NCI-H1092 treated with DMSO at 0.1 percent for 48 hours (cell line): ENCODE results near the gene TMEM185B.

Experiments used
- DNase-seq: peaks from one replicate; lab custom pipeline; 2025; lab: John Stamatoyannopoulos, UW

The TMEM185B gene

DNA sequence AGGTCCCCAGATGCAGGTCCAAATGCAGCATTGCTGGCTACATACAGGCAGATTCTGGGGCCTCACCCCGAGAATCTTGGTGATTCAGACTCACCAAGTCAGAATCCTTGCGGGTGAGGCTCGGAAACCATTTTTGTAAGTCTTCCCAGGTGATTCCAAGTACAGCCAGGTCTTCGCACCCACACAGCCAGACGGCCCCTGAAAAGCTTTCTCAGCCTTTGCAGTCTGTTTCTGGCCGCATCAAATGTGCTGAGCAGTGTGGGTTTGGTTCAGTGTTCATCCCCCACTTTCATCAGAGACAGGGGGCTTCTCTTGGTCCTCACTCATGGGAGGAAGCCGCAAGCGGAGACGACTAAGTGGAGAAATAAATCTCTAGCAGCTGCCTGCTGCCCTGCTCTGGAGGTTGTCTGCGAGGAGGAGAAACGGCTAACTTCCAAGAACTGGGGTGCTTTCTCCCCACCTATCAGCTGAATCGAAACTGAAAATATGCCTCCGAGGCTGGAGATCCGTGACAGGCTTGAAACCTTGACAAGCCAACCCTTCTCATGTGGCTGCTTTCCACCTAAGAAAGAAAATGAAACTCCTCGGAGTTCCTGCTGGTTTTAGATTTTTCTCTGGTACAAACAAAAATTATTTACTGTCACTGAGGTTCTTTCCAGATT, 8.9 kb upstream of the TMEM185B start:
- no peak for DNase-seq

DNA sequence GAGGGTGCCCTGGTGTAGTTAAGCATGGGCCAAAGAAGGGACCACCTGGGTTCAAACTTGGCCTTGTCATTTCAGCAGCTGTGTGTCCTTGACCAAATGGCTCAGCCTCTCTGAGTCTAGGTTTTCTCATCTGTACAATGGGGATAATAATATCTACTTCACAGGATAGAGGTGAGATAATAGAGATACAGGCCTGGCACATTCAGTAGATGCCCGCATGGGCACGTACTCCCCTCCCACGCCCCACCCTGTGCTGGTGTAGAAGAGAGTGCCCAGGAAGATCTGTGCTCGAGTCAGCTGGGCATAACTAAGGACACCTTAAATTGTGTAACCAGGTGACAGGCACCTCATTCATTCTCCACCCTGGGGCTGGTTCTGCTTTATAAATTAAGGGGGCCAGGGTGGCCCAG, 8.4 kb upstream of the TMEM185B start:
- DNase-seq: no peak

DNA sequence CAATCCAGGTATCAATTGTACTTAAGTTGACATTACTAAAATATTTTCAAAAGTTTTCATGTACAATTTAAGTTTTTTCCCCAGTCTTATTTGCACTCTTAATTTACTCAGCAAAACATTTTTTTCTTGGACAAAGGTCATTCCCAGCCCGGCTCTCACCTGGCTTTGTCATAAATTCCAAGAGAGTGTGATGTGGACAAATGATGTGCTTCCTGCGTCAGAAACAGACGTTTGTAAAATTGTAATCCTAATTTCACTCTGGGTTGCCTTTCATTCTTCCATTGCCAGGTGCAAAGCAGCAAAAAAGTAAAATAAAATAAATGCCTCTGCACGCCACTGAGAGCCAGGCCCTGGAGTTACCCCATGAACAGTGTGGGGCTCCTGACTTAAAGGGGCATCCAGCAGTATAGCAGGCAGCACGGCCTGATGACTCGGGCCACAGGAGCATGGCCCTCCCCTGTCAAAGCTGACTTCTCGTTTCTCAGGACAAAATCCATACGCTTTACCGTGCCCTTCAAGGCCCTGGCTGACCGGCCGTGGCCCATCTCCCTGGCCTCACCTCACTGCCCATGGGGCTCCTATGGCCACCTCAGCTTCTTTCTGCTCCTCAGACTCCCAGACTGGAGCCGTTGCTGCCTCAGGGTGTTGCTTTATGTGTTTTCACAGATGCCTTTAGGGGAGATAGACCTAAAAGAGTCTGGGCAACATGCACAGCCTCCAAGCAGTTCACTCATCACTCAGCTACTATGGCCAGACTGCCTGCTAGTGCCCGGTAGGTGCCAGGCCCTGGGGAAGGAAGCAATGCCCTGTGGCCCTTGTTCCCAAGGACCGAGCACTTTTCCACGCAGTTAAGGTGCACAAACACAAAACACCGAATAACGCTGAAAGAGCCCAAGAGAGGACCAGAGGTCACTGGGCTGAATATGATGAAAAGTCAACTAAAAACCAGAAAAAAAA, 7.6 kb upstream of the TMEM185B start:
- no peak for DNase-seq

DNA sequence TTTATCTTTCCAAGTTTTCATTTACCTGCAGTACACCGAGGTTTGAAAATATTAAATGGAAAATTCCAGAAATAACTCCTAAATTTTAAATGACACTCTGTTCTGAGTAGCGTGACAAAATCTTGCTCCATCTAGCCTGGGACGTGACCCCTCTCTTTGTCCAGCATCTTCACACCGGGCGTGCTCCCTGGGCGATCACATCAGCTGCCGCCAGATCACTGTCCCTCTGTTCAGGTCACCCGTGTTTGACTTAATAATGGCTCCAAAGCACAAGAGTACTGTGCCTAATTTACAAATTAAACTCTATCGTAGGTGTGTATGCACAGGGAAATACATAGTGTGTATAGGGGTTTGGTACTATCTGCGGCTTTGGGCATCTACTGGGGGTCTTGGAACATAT, 6.1 kb upstream of the TMEM185B start:
- no peak for DNase-seq

DNA sequence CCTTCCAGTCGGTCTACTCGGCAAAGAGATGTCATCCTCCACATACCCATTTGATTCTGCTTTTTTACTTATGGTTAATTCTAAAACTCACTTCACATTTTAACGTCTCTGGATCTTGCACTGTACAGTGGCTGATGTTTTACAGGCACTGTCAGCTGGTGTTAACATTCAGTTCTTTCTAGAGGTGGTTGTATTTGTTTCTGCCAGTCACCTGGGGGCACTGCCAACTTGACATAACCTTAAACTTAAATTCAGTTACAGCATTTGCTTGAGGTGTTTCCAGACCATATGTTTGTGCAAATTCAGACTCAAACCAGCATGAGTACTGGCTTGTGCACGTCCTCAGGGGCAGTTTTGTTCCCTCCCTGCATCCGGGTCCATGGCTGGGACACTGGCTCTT, 5.3 kb upstream of the TMEM185B start:
- DNase-seq: no peak

DNA sequence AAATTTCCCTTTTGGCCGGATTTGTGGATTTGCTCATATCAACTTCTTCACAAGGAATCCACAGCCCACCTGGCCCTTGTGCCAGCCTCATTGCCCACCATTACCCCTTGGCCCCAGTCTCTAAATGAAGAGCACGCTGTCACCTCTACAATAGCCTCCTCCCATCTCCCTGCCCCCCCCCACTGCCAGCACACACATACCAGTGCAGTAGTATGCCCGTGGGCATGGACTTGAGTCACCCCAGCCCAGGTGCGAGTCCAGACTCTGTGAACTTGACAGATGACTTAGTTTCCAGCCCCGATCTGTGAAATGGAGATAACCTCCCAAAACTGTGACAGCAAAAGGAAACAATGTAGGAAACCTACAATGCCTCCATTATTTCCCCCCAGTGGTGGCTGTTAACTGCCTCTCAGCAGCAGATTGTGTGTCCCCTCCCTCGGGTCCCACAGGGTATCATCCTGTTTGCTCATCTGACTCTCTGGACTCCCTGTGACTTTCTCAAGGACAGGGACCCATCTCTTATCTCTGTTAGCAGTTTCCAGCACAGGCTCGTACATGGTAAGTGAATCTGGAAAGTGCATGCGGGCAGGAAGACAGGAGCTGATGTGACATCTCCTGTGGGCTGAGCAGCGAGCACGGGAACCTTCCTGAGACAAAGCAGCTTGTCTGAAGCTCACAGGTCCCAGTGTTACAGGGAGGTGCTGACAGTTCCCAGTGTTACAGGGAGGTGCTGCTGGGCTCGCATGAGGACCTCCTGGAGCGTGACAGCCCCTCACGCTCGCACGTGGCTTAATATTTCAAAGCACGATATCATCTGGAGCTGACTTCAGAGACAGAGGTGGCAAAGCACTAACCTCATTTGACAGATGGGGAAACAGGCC, 4.2 kb upstream of the TMEM185B start:
- DNase-seq: no peak

DNA sequence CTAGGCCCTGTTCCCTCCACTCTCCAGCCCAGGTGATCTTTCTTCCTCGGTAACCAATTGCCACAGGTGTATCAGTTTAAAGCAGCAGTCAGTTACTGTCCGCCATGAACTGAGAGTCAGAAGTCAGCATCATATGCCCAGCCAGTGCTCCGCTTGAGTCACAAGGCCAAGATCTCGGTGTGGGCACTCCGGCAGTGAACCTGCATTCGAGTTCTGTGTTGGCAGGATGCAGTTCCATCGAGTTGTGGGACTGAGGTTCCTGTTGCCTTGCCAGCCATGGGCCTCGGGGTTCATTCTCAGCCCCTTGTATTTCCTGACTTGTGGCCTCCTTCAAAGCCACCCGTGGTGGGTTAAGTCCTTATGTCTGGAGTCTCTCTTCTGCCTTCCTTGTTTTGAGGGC, 3.1 kb upstream of the TMEM185B start:
- no peak for DNase-seq

DNA sequence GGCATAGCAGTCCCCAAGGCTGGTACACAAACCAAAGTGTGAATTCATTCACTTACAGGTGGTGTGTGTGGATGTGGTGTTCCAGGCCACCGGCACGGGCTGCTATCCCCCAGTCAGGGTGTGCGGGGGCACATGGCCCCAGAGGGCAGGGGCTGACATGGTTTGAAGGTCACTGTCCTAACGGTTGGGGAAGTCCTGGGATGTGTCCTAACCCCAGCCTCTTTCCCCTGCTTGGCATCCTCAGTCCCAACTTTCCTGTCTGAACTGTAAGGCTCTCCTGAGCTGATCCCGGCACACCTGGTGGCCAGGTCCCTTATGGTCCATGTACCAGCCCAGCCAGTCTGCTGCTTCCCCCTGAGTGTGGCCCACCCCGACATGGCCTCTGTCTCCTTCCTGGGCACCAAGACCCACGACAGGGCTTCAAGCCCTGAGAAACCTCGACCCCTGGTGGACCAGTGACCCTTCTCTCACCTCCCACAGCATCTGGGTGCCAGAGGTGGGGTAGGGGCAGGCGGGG, 2.4 kb upstream of the TMEM185B start:
- DNase-seq: no peak

DNA sequence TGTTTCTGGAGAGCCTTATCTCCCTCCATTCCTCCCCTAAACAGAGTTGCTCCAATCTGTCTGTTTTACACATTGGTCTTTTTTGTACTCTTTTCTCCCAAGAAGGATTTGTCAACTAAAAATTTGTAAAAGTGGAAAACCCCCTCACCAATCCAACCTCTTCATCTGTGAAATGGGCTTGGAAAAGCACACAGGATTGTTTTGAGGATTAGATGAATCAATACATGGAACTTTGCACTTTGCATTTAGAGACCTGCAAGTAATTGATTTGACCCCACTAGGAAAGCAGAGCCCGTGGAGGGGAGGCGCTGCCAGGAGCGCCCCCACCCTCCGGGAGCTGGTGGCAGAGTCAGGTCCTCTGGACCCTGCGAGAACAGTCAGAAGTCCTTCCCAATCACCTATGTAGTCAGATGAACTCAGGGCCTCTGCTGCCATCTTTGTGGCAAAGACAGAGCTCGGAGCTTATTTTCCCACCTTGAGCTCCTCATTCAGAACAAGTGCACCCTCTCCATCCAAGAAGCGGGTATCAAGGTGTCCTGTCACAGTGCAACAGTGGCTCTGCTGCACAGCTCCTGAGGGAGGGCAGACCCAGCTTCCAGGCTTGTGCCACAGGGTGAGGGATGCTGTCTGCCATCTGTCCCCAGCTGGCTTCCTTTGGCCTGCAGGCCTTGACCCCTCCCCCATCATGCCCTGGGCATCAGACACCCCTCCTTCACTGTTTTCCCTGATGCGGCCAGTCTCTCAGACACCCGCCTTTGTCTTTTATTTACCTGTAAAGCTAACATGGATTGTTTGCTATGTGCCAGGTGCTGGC, 1.7 kb upstream of the TMEM185B start:
- no peak for DNase-seq

DNA sequence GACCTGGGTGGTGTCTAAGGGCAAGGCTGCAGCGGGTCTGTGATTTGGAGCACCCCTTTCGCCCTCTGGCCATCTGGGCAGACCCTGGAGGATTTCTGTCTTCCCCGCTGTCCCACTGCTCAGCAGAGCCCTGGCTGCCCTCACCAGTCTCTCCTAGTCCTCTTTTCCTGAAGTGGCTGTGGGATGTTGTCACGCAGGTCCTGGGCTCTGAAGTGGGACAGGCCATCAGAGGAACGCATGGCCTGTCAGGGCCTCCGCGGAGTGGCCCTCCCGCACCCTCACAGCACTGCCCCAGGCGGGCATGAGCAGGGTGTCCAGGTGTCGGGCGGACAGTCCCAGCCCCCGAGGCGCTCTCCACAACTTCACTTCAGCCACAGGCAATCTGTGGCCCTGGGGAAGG, 1.1 kb upstream of the TMEM185B start:
- DNase-seq: no peak

DNA sequence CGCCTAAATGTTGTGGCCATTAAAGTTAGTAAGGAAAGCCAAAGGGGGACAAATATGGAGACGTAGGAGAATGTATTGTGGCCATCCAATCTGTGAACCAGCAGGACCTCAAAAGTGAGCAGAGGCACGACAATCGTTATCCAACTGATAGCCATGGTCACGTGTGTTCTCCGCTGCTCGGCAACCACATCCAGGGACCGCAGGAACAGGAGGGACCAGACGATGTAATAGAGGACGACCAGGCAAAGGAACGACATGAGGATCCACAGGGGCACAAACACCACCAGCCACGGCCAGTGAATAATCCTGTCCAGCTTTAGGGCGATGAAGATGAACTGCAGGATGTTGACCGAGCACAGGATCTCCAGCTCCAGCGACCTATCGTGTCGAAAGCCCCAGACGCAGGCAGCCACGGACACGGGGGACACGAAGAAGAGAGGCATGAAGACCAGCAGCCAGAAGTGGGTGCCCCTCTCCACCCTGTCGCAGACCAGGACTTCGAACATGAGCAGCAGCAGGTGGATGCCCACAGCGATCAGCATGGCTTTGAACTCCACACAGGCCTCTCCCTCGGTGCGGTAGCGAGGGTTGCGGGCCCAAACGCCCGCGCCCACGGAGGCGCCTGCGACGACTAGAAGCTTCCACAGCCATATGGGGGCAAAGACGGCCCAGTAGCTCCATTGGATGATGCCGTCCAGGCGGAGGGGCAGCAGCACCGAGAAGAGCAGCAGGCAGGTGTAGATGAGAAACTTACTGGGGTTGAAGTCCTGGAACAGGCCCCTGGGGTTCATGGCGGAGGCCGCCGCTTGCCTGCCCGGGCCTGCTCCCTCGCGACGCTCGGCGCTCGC, 790 bp downstream of the TMEM185B start:
- no peak for DNase-seq

DNA sequence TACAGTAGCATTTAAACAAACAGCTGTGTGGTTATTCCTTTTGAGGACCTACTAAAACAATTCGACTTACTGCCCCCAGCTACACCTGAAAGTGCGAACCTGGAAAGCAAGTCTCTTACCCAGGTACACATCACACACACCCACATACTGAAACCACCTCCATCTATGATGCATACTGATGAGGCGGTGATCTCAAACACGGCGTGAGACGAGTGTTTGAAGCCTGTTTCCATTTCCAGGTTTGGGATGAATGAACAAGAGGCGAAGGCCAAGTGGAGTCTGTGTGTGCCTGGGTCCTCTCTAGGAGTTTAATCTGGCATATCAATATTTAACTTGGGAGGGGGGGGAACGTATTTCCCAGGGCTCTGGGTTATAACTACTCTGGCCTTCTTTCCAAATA, 1.6 kb downstream of the TMEM185B start:
- no peak for DNase-seq

DNA sequence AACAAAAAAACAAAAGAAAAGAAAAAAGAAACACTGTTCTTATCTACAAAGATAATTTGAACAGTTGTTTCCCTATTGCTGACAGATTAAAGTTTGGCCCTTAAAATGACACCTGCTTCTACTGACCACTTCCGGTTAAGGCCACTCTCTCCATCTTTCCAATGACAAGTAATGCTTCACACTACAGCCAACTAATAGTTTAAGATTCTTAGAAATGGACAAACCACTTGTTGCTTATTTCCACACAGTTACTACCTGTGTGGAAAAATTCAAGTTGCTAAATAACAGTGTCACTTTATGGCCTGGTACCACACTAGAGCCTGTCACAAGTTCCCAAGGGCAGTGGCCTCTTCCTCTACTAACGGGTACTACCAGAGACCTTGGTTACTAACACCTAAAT, 2.4 kb downstream of the TMEM185B start:
- no peak for DNase-seq

DNA sequence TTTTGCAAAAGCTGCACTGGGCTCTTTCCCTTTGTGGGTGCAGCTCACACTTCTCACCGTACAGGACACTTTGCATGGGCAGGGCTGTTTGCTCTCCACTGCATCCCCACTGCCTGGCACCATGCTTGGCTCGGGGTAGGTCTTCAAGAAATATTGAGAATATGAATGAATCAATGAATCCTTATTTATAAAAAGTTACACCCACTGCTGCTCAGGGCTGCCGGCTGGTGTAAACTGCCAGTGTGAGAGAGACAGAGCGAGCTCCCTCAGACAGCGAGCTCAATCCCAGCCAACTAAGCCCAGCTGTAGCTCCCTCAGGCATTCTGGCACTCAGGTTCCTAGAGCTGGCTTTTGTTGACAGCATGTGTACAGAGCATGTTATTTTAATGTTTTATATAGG, 3.4 kb downstream of the TMEM185B start:
- no peak for DNase-seq

DNA sequence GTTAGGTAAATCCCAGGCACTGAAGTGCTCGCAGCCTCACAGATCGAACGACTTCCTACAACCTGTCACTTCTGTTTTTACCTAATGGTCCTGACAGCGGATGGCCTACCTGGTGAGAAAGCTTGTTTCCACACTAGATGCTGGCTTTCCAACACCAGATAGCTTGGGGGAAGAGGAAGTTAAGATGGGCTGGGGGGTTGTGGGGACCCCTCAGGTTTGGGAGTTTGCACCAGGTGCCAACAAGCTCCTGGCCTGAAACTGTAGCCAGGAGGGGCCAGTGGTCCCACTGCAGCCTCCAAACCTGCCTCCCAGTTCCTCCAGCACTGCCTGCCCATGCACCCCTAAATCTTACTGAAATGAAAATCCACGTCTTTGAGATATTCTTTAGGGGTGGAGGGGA, 3.9 kb downstream of the TMEM185B start:
- DNase-seq: no peak

DNA sequence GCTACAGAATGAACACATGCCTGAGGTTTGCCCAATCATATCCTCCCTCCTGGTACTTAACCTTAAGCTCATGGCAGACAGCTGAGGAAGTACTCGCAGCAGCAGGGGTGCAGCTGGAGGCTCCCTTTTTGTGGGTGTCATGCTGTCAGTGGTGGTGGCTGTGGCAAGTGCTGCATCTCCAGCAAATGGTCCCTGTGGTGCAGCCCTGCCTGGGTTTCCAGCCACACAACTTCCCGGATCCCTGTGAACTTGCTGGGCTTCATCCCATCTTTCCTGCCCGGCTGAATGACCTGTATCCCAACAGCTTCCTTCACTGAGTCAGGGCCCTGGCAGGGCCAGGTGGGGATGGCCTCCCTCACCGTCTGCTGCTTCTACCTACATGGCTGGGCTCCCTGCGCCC, 5.0 kb downstream of the TMEM185B start:
- DNase-seq: no peak

DNA sequence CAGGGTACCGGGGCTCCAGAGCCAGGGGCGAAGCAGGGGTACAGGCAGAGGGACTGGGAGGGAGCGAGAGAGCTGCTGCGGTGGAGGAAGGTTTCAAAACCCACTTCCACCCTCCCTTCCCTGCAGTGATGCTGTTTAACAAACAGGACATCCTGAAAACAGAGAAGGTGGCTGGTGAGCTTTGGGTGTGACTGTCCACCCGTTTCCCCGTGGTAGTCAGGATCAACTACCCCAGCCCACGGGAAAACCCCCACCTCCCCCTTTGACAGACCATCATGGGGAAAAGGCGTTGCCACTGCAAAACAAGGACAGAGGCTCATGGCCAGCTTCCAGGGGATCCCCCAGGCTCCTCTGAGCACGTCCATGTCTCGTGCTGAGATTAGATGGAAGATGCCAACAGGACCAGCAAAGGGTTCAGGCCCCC, 12.9 kb downstream of the TMEM185B start:
- DNase-seq: no peak

DNA sequence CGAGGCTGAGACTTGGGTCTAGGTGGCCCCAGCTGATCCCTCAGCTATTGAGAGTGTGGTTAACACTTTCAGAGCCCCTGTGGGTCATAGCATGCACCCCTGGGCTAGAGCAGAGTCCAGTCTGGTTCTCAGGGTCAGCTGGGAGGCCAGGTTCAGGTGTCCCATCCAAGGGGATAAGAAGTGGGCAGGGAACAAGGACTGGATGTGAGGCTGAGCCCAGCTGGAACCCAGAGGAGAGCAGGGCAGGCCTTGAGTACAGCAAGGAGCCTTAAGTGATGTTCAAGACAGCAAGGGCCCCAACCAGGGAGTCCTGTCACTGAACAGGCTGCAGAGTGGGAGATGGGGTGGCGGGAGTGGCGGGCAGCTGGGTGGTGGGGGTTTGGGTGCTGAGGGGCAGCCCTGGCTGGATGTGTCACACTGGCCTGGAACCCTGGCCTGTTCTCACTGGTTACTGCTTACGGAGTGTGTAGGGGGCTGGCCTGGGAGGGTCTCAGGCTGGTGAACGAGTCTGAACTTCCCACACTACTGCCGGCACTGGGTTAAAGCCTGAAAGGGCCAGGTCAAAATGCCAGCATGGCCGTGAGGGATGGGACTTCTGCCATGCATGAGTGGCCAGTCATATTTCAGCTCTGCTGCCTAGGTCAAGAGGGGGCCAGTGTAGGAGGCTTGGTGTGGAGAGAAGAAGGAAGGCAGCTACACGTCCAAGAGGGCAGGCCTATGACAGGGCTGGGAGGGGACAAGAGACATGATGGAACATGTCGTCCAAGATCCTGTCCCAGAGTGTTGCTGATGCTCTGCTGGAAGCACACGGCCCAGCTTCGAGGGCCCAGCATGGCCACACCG, 13.6 kb downstream of the TMEM185B start:
- DNase-seq: no peak
